ENCODE results near the gene GPRC6A.

The GPRC6A gene

GRCh38 chr6:116799945-116800344, 28.9 kb downstream of the GPRC6A start:
- intact Hi-C loops (cut with DNase I), result no loop called here

GRCh38 chr6:116797585-116797984, 31.3 kb downstream of the GPRC6A start:
- intact Hi-C loops (cut with DNase I), result no loop called here

More at GRCh38 chr6:116799945-116800344, 28.9 kb downstream of the GPRC6A start:
- DNase-seq, result no peak

GRCh38 chr6:116793224-116793623, 35.7 kb downstream of the GPRC6A start:
- DNase-seq, result no peak
- intact Hi-C loops (cut with DNase I), result no loop called here

More at GRCh38 chr6:116797585-116797984, 31.3 kb downstream of the GPRC6A start:
- no peak for DNase-seq

- intact Hi-C loops (cut with DNase I), result no loop called here
- no peak for DNase-seq
Measured at GRCh38 chr6:116783852-116784251, 45.0 kb downstream of the GPRC6A start.

GRCh38 chr6:116779573-116780164, 49.2 kb downstream of the GPRC6A start:
- peak in 1 of 42 donors; percentile 12 for DNase-seq
- intact Hi-C loops (cut with DNase I), result no loop called here

GRCh38 chr6:116773886-116774285, 55.0 kb downstream of the GPRC6A start:
- no peak for DNase-seq
- intact Hi-C loops (cut with DNase I), result no loop called here

- DNase-seq, result no peak
- intact Hi-C loops (cut with DNase I), result no loop called here
Measured at GRCh38 chr6:116772450-116772849, 56.4 kb downstream of the GPRC6A start.

GRCh38 chr6:116767715-116768114, 61.2 kb downstream of the GPRC6A start:
- intact Hi-C loops (cut with DNase I), result no loop called here
- DNase-seq, result no peak

GRCh38 chr6:116766506-116767176, 62.2 kb downstream of the GPRC6A start:
- intact Hi-C loops (cut with DNase I), result no loop called here
- no peak for DNase-seq

GRCh38 chr6:116764961-116765841, 63.7 kb downstream of the GPRC6A start, which contains the start of gene FAM162B:
TSS of gene FAM162B (minus strand) at chr6:116765719. CDS start at chr6:116765576, 143 bp downstream.
- intact Hi-C loops (cut with DNase I), result no loop called here
- peak in 15 of 42 donors; percentile 5 to 46 (median 16) for DNase-seq

GRCh38 chr6:116764629-116764960, 64.3 kb downstream of the GPRC6A start:
- intact Hi-C loops (cut with DNase I), result no loop called here
- peak in 4 of 42 donors; percentile 4 to 43 (median 8) for DNase-seq

GRCh38 chr6:116763906-116764628, 64.8 kb downstream of the GPRC6A start:
- intact Hi-C loops (cut with DNase I), result no loop called here
- peak in 1 of 42 donors; percentile 11 for DNase-seq

- DNase-seq, result no peak
- intact Hi-C loops (cut with DNase I), result no loop called here
Measured at GRCh38 chr6:116763048-116763447, 65.8 kb downstream of the GPRC6A start.

GRCh38 chr6:116762235-116762634, 66.6 kb downstream of the GPRC6A start:
- intact Hi-C loops (cut with DNase I), result no loop called here
- DNase-seq, result no peak

GRCh38 chr6:116761779-116762178, 67.1 kb downstream of the GPRC6A start:
- intact Hi-C loops (cut with DNase I), result no loop called here
- DNase-seq, result no peak

- intact Hi-C loops (cut with DNase I), result no loop called here
- no peak for DNase-seq
Measured at GRCh38 chr6:116745176-116745575, 83.7 kb downstream of the GPRC6A start.
